ENCODE measurements around the gene MED15. TPM values are rescaled to one million over a fixed set of nuclear protein-coding genes. Genes with fewer than 3 reads are reported as not detected.

Gene MED15
- total and polyA plus RNA-seq, 2 experiments from 2014 or later, result 29.2 to 43.5 TPM

DNA sequence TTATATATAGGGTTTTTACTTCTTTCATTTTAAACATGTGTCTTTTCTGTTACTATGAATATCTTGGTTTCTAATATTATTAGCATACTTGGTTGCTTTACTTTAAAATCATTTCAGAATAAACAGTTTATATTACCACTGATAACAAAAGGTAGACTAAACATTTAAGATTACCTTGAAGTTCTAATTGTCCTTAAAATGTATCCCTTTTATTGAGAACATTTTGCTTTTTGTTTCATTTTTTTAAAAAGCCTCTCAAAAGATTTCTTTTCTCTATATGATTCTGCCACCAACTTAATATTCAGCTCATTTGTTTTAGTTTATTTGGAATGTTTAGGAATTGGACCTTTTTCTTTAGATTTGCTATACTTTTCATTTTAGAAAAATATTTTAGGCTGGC is 39.6 kb downstream of the MED15 start (continued):
- TF ChIP-seq, protein P1, sequence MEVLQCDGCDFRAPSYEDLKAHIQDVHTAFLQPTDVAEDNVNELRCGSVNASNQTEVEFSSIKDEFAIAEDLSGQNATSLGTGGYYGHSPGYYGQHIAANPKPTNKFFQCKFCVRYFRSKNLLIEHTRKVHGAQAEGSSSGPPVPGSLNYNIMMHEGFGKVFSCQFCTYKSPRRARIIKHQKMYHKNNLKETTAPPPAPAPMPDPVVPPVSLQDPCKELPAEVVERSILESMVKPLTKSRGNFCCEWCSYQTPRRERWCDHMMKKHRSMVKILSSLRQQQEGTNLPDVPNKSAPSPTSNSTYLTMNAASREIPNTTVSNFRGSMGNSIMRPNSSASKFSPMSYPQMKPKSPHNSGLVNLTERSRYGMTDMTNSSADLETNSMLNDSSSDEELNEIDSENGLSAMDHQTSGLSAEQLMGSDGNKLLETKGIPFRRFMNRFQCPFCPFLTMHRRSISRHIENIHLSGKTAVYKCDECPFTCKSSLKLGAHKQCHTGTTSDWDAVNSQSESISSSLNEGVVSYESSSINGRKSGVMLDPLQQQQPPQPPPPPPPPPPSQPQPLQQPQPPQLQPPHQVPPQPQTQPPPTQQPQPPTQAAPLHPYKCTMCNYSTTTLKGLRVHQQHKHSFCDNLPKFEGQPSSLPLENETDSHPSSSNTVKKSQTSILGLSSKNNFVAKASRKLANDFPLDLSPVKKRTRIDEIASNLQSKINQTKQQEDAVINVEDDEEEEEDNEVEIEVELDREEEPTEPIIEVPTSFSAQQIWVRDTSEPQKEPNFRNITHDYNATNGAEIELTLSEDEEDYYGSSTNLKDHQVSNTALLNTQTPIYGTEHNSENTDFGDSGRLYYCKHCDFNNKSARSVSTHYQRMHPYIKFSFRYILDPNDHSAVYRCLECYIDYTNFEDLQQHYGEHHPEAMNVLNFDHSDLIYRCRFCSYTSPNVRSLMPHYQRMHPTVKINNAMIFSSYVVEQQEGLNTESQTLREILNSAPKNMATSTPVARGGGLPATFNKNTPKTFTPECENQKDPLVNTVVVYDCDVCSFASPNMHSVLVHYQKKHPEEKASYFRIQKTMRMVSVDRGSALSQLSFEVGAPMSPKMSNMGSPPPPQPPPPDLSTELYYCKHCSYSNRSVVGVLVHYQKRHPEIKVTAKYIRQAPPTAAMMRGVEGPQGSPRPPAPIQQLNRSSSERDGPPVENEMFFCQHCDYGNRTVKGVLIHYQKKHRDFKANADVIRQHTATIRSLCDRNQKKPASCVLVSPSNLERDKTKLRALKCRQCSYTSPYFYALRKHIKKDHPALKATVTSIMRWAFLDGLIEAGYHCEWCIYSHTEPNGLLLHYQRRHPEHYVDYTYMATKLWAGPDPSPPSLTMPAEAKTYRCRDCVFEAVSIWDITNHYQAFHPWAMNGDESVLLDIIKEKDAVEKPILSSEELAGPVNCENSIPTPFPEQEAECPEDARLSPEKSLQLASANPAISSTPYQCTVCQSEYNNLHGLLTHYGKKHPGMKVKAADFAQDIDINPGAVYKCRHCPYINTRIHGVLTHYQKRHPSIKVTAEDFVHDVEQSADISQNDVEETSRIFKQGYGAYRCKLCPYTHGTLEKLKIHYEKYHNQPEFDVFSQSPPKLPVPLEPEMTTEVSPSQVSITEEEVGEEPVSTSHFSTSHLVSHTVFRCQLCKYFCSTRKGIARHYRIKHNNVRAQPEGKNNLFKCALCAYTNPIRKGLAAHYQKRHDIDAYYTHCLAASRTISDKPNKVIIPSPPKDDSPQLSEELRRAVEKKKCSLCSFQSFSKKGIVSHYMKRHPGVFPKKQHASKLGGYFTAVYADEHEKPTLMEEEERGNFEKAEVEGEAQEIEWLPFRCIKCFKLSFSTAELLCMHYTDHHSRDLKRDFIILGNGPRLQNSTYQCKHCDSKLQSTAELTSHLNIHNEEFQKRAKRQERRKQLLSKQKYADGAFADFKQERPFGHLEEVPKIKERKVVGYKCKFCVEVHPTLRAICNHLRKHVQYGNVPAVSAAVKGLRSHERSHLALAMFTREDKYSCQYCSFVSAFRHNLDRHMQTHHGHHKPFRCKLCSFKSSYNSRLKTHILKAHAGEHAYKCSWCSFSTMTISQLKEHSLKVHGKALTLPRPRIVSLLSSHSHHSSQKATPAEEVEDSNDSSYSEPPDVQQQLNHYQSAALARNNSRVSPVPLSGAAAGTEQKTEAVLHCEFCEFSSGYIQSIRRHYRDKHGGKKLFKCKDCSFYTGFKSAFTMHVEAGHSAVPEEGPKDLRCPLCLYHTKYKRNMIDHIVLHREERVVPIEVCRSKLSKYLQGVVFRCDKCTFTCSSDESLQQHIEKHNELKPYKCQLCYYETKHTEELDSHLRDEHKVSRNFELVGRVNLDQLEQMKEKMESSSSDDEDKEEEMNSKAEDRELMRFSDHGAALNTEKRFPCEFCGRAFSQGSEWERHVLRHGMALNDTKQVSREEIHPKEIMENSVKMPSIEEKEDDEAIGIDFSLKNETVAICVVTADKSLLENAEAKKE (CRISPR knock-in tag; IDR thresholded peaks at IDR 0.05), result no peak
- TF ChIP-seq EZH2 (IDR thresholded peaks at IDR 0.05; ENCODE audit: low read depth, unreplicated experiment), result no peak
- TF ChIP-seq NANOG (IDR thresholded peaks at IDR 0.05; ENCODE audit: borderline replicate concordance), result no peak
- no peak for TF ChIP-seq STAT1 (IDR thresholded peaks at IDR 0.05; ENCODE audit: unreplicated experiment)
- TF ChIP-seq, protein P2, sequence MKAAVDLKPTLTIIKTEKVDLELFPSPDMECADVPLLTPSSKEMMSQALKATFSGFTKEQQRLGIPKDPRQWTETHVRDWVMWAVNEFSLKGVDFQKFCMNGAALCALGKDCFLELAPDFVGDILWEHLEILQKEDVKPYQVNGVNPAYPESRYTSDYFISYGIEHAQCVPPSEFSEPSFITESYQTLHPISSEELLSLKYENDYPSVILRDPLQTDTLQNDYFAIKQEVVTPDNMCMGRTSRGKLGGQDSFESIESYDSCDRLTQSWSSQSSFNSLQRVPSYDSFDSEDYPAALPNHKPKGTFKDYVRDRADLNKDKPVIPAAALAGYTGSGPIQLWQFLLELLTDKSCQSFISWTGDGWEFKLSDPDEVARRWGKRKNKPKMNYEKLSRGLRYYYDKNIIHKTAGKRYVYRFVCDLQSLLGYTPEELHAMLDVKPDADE (IDR thresholded peaks at IDR 0.05), result no peak
- no peak for TF ChIP-seq JUNB (IDR thresholded peaks at IDR 0.05; ENCODE audit: unreplicated experiment)

DNA sequence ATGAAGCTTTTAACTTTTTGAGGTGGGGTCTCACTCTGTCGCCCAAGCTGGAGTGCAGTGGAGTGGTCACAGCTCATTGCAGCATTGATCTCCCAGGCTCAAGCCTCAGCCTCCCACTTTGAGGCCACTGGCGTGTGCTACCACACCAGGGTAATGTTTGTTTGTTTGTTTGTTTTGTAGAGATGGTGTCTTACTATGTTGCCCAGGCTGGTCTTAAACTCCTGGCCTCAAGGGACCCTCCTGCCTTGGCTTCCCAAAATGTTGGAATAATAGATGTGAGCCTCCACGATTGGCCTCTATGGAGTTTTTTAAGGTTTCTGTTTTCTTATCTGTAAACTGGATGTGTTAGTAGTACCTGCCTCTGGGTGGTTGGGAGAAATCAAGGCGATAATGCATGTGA is 41.4 kb downstream of the MED15 start:
- Mint-ChIP-seq H3K27me3 (ENCODE audit: insufficient read depth, low read depth, poor library complexity) (peaks cover 11% of the 10 kb centered on the region), H3K36me3 (ENCODE audit: low read depth) (peaks cover 21% of the 10 kb centered on the region), H3K9me3 (no peaks in the 10 kb centered on the region), H3K27ac (no peak overlapping the region), H3K4me3 (no peak overlapping the region), H3K4me1 (peaks cover 33% of the 10 kb centered on the region)
- ATAC-seq (no peak), DNase-seq (ENCODE audit: low spot score) (no peak)
- no peak overlapping the region for H3K27ac ChIP-seq (ENCODE audit: low read depth)
- H3K36me3 ChIP-seq (ENCODE audit: insufficient read depth), result peaks cover under 1% of the 10 kb centered on the region; the same call in 1 of the 2 replicates
- H3K4me1 ChIP-seq (ENCODE audit: insufficient read depth), result peaks cover 4% of the 10 kb centered on the region; the same call in 1 of the 2 replicates
- H3K9me2 ChIP-seq (ENCODE audit: insufficient read depth), result no peaks in the 10 kb centered on the region
- peaks cover 15% of the 10 kb centered on the region for H4K20me1 ChIP-seq (replicated peaks; ENCODE audit: insufficient read depth)
- no peak overlapping the region for H2AFZ ChIP-seq
- no peaks in the 10 kb centered on the region for H3K27me3 ChIP-seq (ENCODE audit: insufficient read depth)
- peaks cover 49% of the 10 kb centered on the region for H3K79me2 ChIP-seq (replicated peaks; ENCODE audit: insufficient read depth)
- H3K4me2 ChIP-seq, result no peak overlapping the region
- H3K4me3 ChIP-seq, result no peak overlapping the region
- no peaks in the 10 kb centered on the region for H3F3A ChIP-seq (replicated peaks; ENCODE audit: low read depth)
- TF ChIP-seq, protein P1 (CRISPR knock-in tag; IDR thresholded peaks at IDR 0.05), result no peak
- TF ChIP-seq STAT1 (IDR thresholded peaks at IDR 0.05; ENCODE audit: unreplicated experiment), result no peak
- no peak for TF ChIP-seq ZNF114 (CRISPR knock-in tag; IDR thresholded peaks at IDR 0.05)
